GOT3 (cell line): Measurements from ENCODE around the gene COQ7.
A peak's percentile ranks its signal among the peaks of the same experiment; 100 is the strongest.

ENCODE experiments used
- DNase-seq: peaks from one replicate; lab custom pipeline; 2025; ENCODE audit warnings: mixed read lengths; lab: John Stamatoyannopoulos, UW

COQ7 gene

GRCh38 chr16:19067349-19068236, at the start of gene COQ7:
Gene COQ7 (plus strand): TSS chr16:19067614. CDS start chr16:19067665, 51 bp downstream.
- DNase-seq = peak; percentile 96

- no peak for DNase-seq
Observed at GRCh38 chr16:19020689-19021088, 46.7 kb upstream of the COQ7 start.

GRCh38 chr16:19021747-19022146, 45.7 kb upstream of the COQ7 start:
- DNase-seq = no peak

GRCh38 chr16:19027416-19027815, 40.0 kb upstream of the COQ7 start:
- no peak for DNase-seq

GRCh38 chr16:19029980-19030379, 37.4 kb upstream of the COQ7 start:
- no peak for DNase-seq

- no peak for DNase-seq
Observed at GRCh38 chr16:19031738-19032137, 35.7 kb upstream of the COQ7 start.

GRCh38 chr16:19033761-19034160, 33.7 kb upstream of the COQ7 start:
- no peak for DNase-seq

- no peak for DNase-seq
Observed at GRCh38 chr16:19040400-19040799, 27.0 kb upstream of the COQ7 start.

- no peak for DNase-seq
Observed at GRCh38 chr16:19044769-19045168, 22.6 kb upstream of the COQ7 start.

- DNase-seq = no peak
Observed at GRCh38 chr16:19046062-19046461, 21.4 kb upstream of the COQ7 start.

GRCh38 chr16:19062706-19063105, 4.7 kb upstream of the COQ7 start:
- DNase-seq = no peak

- DNase-seq = no peak
Observed at GRCh38 chr16:19066988-19067348, 446 bp upstream of the COQ7 start.

GRCh38 chr16:19068237-19068815, 912 bp downstream of the COQ7 start:
- no peak for DNase-seq

GRCh38 chr16:19071811-19072777, 4.7 kb downstream of the COQ7 start:
- no peak for DNase-seq

GRCh38 chr16:19073344-19073743, 5.9 kb downstream of the COQ7 start:
- no peak for DNase-seq

- no peak for DNase-seq
Observed at GRCh38 chr16:19073863-19074262, 6.4 kb downstream of the COQ7 start.

- no peak for DNase-seq
Observed at GRCh38 chr16:19075511-19075910, 8.1 kb downstream of the COQ7 start.

- no peak for DNase-seq
Observed at GRCh38 chr16:19077879-19078278, 10.5 kb downstream of the COQ7 start.

GRCh38 chr16:19083670-19084069, 16.3 kb downstream of the COQ7 start:
- no peak for DNase-seq

- DNase-seq = no peak
Observed at GRCh38 chr16:19084139-19084538, 16.7 kb downstream of the COQ7 start.

- DNase-seq = no peak
Observed at GRCh38 chr16:19084879-19085278, 17.5 kb downstream of the COQ7 start.

GRCh38 chr16:19085679-19086200, 18.3 kb downstream of the COQ7 start:
- DNase-seq = no peak
